Cardiac muscle cell (in vitro differentiated cells and primary cell): Measurements from ENCODE around the gene VPS51. TPM values are rescaled to one million over a fixed set of nuclear protein-coding genes. Genes with fewer than 3 reads are reported as not detected.
A peak's percentile ranks its signal among the peaks of the same experiment; 100 is the strongest.

ENCODE experiments used
- DNase-seq, 2 donors: peaks; one replicate each; pipeline versions ENCODE4 v3.0.0 to v3.0.0-alpha.2; 2010 to 2017; ENCODE audit warnings: low read depth in 1 of 2, low spot score in 1 of 2
- H3K27ac ChIP-seq: fragments of 200-600 bp; sonication (generic); 2 replicates; pipeline ENCODE4 v1.5.1; 2016
- H3K27me3 ChIP-seq: fragments of 200-600 bp; sonication (generic); 2 replicates; pipeline ENCODE4 v1.6.0; 2016; ENCODE audit warnings: control low read depth
- H3K36me3 ChIP-seq: fragments of 200-600 bp; sonication (generic); 2 replicates; pipeline ENCODE4 v1.5.1; 2016; ENCODE audit warnings: control low read depth
- H3K4me1 ChIP-seq: fragments of 200-600 bp; sonication (generic); 2 replicates; pipeline ENCODE4 v1.8.1; 2017; ENCODE audit warnings: low read depth, mild to moderate bottlenecking, mixed run types
- H3K4me3 ChIP-seq: fragments of 200-600 bp; sonication (generic); 2 replicates; pipeline ENCODE4 v1.5.1; 2016; ENCODE audit warnings: mild to moderate bottlenecking
- H3K9me3 ChIP-seq: fragments of 200-600 bp; sonication (generic); 2 replicates; pipeline ENCODE4 v1.5.1; 2017; ENCODE audit warnings: low read depth, mild to moderate bottlenecking, control low read depth
- CTCF ChIP-seq: IDR thresholded peaks from 2 replicates; pipeline ENCODE4 v1.5.1; 2012; ENCODE audit warnings: low read depth, mild to moderate bottlenecking, low read length
- polyA plus RNA-seq: library from polyadenylated mRNA; unstranded; fragments of >200 nt; fragmentation: Nextera tagmentation; extraction: Ambion mirVana; gene quantifications from 2 replicates; pipeline ENCODE4 v1.2.1, GENCODE V29; 2016
- total RNA-seq: library from RNA; depleted of rRNA; stranded (reverse); fragments of >200 nt; gene quantifications from 2 replicates; pipeline ENCODE4 v1.2.3, GENCODE V29; 2016

Gene VPS51
- total and polyA plus RNA-seq, 2 experiments from 2014 or later, result 77.9 to 755 TPM

GRCh38 chr11:65132988-65133700 is 37.1 kb downstream of the VPS51 start:
- Histone ChIP-seq H3K9me3 (no peaks in the 10 kb centered on the region), H3K4me3 (peak overlapping the region; percentile 82), H3K36me3 (peaks cover 29% of the 10 kb centered on the region), H3K4me1 (peaks cover 12% of the 10 kb centered on the region), H3K27me3 (no peaks in the 10 kb centered on the region), H3K27ac (no peak overlapping the region)
- DNase-seq, result peak in 1 of 2 donors; percentile 17
- TF ChIP-seq CTCF, result no peak

GRCh38 chr11:65133724-65134123 is 37.7 kb downstream of the VPS51 start:
- no peaks in the 10 kb centered on the region for H3K9me3 ChIP-seq
- peaks cover 23% of the 10 kb centered on the region for H3K36me3 ChIP-seq
- peak overlapping the region; percentile 82 for H3K4me3 ChIP-seq
- peak overlapping the region; percentile 98 for H3K27ac ChIP-seq
- peak in 1 of 2 donors; percentile 54 for DNase-seq
- H3K27me3 ChIP-seq, result no peaks in the 10 kb centered on the region
- no peak for TF ChIP-seq CTCF
- peaks cover 12% of the 10 kb centered on the region for H3K4me1 ChIP-seq

- Histone ChIP-seq H3K27ac (peak within 1 kb of the TSS; percentile 98), H3K4me3 (peak within 1 kb of the TSS; percentile 82), H3K27me3 (no peaks in the 10 kb centered on the region), H3K9me3 (no peaks in the 10 kb centered on the region), H3K36me3 (peaks cover 17% of the 10 kb centered on the region), H3K4me1 (peaks cover 12% of the 10 kb centered on the region)
- DNase-seq, result peak; percentile 90 to 93
- TF ChIP-seq CTCF, result no peak
Measured at GRCh38 chr11:65134240-65134951, 38.4 kb downstream of the VPS51 start, which contains the start of gene SYVN1. SYVN1 (minus strand) TSS chr11:65134519; CDS start chr11:65133601, 918 bp downstream.

- H3K4me1 ChIP-seq, result peaks cover 12% of the 10 kb centered on the region
- no peak for TF ChIP-seq CTCF
- peaks cover 1% of the 10 kb centered on the region for H3K27me3 ChIP-seq
- H3K36me3 ChIP-seq, result peaks cover 13% of the 10 kb centered on the region
- peak; percentile 96 to 97 for DNase-seq
- H3K4me3 ChIP-seq, result peak overlapping the region; percentile 82
- peak overlapping the region; percentile 98 for H3K27ac ChIP-seq
- H3K9me3 ChIP-seq, result no peaks in the 10 kb centered on the region
Measured at GRCh38 chr11:65134952-65135632, 39.1 kb downstream of the VPS51 start.

GRCh38 chr11:65135633-65136145 is 39.7 kb downstream of the VPS51 start:
- Histone ChIP-seq H3K4me1 (peaks cover 12% of the 10 kb centered on the region), H3K4me3 (peak overlapping the region; percentile 82), H3K9me3 (no peaks in the 10 kb centered on the region), H3K36me3 (peaks cover 7% of the 10 kb centered on the region), H3K27ac (peak overlapping the region; percentile 98), H3K27me3 (peaks cover 7% of the 10 kb centered on the region)
- DNase-seq, result no peak
- no peak for TF ChIP-seq CTCF
